Measurements from ENCODE around the gene MKLN1.

MKLN1 gene

GRCh38 chr7:131355917-131356777 lies 28.5 kb downstream of the MKLN1 start:
- DNase-seq, result no peak

GRCh38 chr7:131357282-131357880 lies 29.7 kb downstream of the MKLN1 start:
- no peak for DNase-seq

- no peak for DNase-seq
Measured at GRCh38 chr7:131358636-131359035, 31.0 kb downstream of the MKLN1 start.

- DNase-seq, result no peak
Measured at GRCh38 chr7:131359136-131359776, 31.6 kb downstream of the MKLN1 start.

GRCh38 chr7:131363719-131364118 lies 36.0 kb downstream of the MKLN1 start:
- DNase-seq, result no peak

GRCh38 chr7:131364767-131365344 lies 37.2 kb downstream of the MKLN1 start:
- DNase-seq, result no peak

GRCh38 chr7:131365838-131366237 lies 38.2 kb downstream of the MKLN1 start:
- no peak for DNase-seq

GRCh38 chr7:131369354-131369753 lies 41.7 kb downstream of the MKLN1 start:
- DNase-seq, result no peak

- no peak for DNase-seq
Measured at GRCh38 chr7:131370523-131370968, 42.9 kb downstream of the MKLN1 start.

- no peak for DNase-seq
Measured at GRCh38 chr7:131371411-131371810, 43.7 kb downstream of the MKLN1 start.

GRCh38 chr7:131372554-131372953 lies 44.9 kb downstream of the MKLN1 start:
- DNase-seq, result no peak

- no peak for DNase-seq
Measured at GRCh38 chr7:131374821-131375220, 47.1 kb downstream of the MKLN1 start.

- no peak for DNase-seq
Measured at GRCh38 chr7:131381069-131381838, 53.6 kb downstream of the MKLN1 start.

GRCh38 chr7:131383417-131384285 lies 56.0 kb downstream of the MKLN1 start:
- DNase-seq, result no peak

GRCh38 chr7:131384286-131384635 lies 56.6 kb downstream of the MKLN1 start:
- no peak for DNase-seq

- DNase-seq, result no peak
Measured at GRCh38 chr7:131385039-131385605, 57.4 kb downstream of the MKLN1 start.

GRCh38 chr7:131388126-131388525 lies 60.5 kb downstream of the MKLN1 start:
- DNase-seq, result no peak

GRCh38 chr7:131390275-131390674 lies 62.6 kb downstream of the MKLN1 start:
- DNase-seq, result no peak

- DNase-seq, result no peak
Measured at GRCh38 chr7:131391145-131391544, 63.5 kb downstream of the MKLN1 start.

GRCh38 chr7:131400681-131401176 lies 73.1 kb downstream of the MKLN1 start:
- DNase-seq, result no peak

- no peak for DNase-seq
Measured at GRCh38 chr7:131401194-131401593, 73.5 kb downstream of the MKLN1 start.

Data from AML-193 (cell line).